Spleen (tissue), 11 donors: ENCODE data around the gene PHC2. TPM values are rescaled to one million over a fixed set of nuclear protein-coding genes. Genes with fewer than 3 reads are reported as not detected.

ENCODE experiments used
- DNase-seq: peaks from one replicate; pipeline ENCODE4 v3.0.0-alpha.2; 2020
- H3K27ac ChIP-seq, 8 donors: fragments of 200-600 bp; sonication (generic) in 7 of 8; 1 replicate in 4 of 8; 2 replicates in 4 of 8; pipeline versions ENCODE4 v1.5.0 to v1.8.0; 2016 to 2021; ENCODE audit warnings: inconsistent platforms in 4 of 8, mild to moderate bottlenecking in 4 of 8, moderate library complexity in 1 of 8
- H3K27me3 ChIP-seq, 7 donors: fragments of 200-600 bp; sonication (generic) in 6 of 7; replicated peaks in 1 of 7; 1 replicate in 4 of 7; 2 replicates in 3 of 7; pipeline versions ENCODE4 v1.5.0 to v1.8.0; 2016 to 2021; ENCODE audit warnings: inconsistent platforms in 3 of 7, mild to moderate bottlenecking in 1 of 7
- H3K36me3 ChIP-seq, 6 donors: fragments of 200-600 bp; sonication (generic) in 5 of 6; 1 replicate in 4 of 6; 2 replicates in 2 of 6; pipeline versions ENCODE4 v1.5.0 to v1.8.0; 2016 to 2021; ENCODE audit warnings: inconsistent platforms in 2 of 6
- H3K4me1 ChIP-seq, 6 donors: fragments of 200-600 bp; sonication (generic) in 5 of 6; 1 replicate in 3 of 6; 2 replicates in 3 of 6; pipeline versions ENCODE4 v1.5.0 to v1.8.0; 2016 to 2021; ENCODE audit warnings: inconsistent platforms in 3 of 6
- H3K4me3 ChIP-seq, 8 donors: fragments of 200-600 bp; sonication (generic) in 7 of 8; 1 replicate in 4 of 8; 2 replicates in 4 of 8; pipeline versions ENCODE4 v1.5.0 to v1.8.0; 2016 to 2021; ENCODE audit warnings: inconsistent platforms in 4 of 8, mild to moderate bottlenecking in 4 of 8, moderate library complexity in 2 of 8
- H3K9me3 ChIP-seq, 8 donors: fragments of 200-600 bp; sonication (generic) in 7 of 8; 1 replicate in 4 of 8; 2 replicates in 4 of 8; pipeline versions ENCODE4 v1.5.0 to v1.8.0; 2016 to 2021; ENCODE audit warnings: inconsistent platforms in 4 of 8
- CTCF ChIP-seq, 11 experiments: fragments of 200-600 bp in 7 of 11; fragments of 450-650 bp in 4 of 11; sonication (generic) in 4 of 11; IDR thresholded peaks in 8 of 11; conservative IDR thresholded peaks in 3 of 11; 1 replicate in 7 of 11; 2 replicates in 4 of 11; pipeline versions ENCODE4 v1.4.0 to v1.8.0; 2016 to 2021; ENCODE audit warnings: antibody characterized with exemption in 11 of 11, inconsistent platforms in 4 of 11, mild to moderate bottlenecking in 1 of 11
- POLR2A ChIP-seq, 3 donors: fragments of 450-650 bp; IDR thresholded peaks; one replicate each; pipeline ENCODE4 v1.5.1; 2017; ENCODE audit warnings: antibody characterized with exemption in 3 of 3, mild to moderate bottlenecking in 1 of 3
- POLR2AphosphoS5 ChIP-seq, 3 donors: sonication (generic); formaldehyde crosslinking; IDR thresholded peaks; one replicate each; pipeline ENCODE4 v1.5.1; 2017; ENCODE audit warnings: antibody characterized with exemption in 3 of 3
- WGBS, 5 donors: extraction: QIAGEN DNeasy Blood & Tissue Kit in 3 of 5; methylation state at CpG; one replicate each; pipeline versions ENCODE4 v1.1.5 to v1.1.7; 2013 to 2018; 5-methylcytosine and 5-hydroxymethylcytosine counted together
- intact Hi-C: fragments of 100-400 bp; cut with DNase I; formaldehyde crosslinking; loops from one replicate; pipeline ENCODE4 v1.15.0; 2023; ENCODE audit warnings: low total_unique reads
- polyA plus RNA-seq, 3 donors: library from polyadenylated mRNA; stranded (reverse); fragments of 200-250 nt; gene quantifications; one replicate each; pipeline ENCODE4 v1.2.1, GENCODE V29; 2013
- total RNA-seq, 7 donors: library from RNA; depleted of rRNA in 3 of 7; stranded (reverse); fragments of >200 nt in 3 of 7; fragmentation: NEBNext Ultra II Directional in 4 of 7; extraction: Animal tissue kit (Norgen Biotek cat#: 25700) in 4 of 7; gene quantifications; one replicate each; pipeline versions ENCODE4 v1.1.0 to v1.2.1, GENCODE V29; 2016 to 2021
- donor health status: healthy with polysubstance abuse.
- donor health status: DM: no; HTN: no; CAD: no; lungs with moderate emphysema.
- donor health status: DM: no; HTN: no; CAD: no.
- donor health status: Bipolar disorder and iron deficiency.
- donor health status: healthy.
- donor health status: DM: no; HTN: no; CAD: no.
- donor health status: DM: yes; HTN: yes; CAD: no.

The PHC2 gene
- total and polyA plus RNA-seq, 10 donors, result 51.1 to 272 (median 136) TPM

GRCh38 chr1:33336580-33336979 is 94.3 kb downstream of the PHC2 start:
- intact Hi-C loops, result no loop called here

GRCh38 chr1:33335020-33335419 is 95.9 kb downstream of the PHC2 start:
- Histone ChIP-seq H3K4me3 (peak overlapping the region in 1 of 8 donors; percentile 38), H3K9me3 (no peaks in the 10 kb centered on the region), H3K27ac (peak overlapping the region in 7 of 8 donors; percentile 9 to 99 (median 98)), H3K4me1 (peaks cover 46 to 100% (median 84%) of the 10 kb centered on the region in 6 donors), H3K27me3 (no peaks in the 10 kb centered on the region), H3K36me3 (peaks cover 0 to 68% (median 38%) of the 10 kb centered on the region in 6 donors)
- 22 to 35% (median 32%) methylated on average over 4 of the region's 4 CpGs for WGBS, 5 donors
- TF ChIP-seq POLR2AphosphoS5 (IDR thresholded peaks at IDR 0.05), result peak in 1 of 3 donors; percentile 86
- no peak for TF ChIP-seq POLR2A (IDR thresholded peaks at IDR 0.05)
- peak; percentile 71 for DNase-seq
- intact Hi-C loops, result no loop called here

More at GRCh38 chr1:33336580-33336979, 94.3 kb downstream of the PHC2 start:
- no peaks in the 10 kb centered on the region for H3K9me3 ChIP-seq
- 69 to 92% (median 77%) methylated on average over 9 of the region's 9 CpGs for WGBS, 5 donors
- peak overlapping the region in 6 of 8 donors; percentile 35 to 99 (median 98) for H3K27ac ChIP-seq
- DNase-seq, result peak; percentile 9
- TF ChIP-seq POLR2A (IDR thresholded peaks at IDR 0.05) (no peak), POLR2AphosphoS5 (IDR thresholded peaks at IDR 0.05) (peak in 1 of 3 donors; percentile 18), CTCF (IDR thresholded peaks at IDR 0.05 in 8 of 11, conservative IDR thresholded peaks at IDR 0.05 in 3 of 11) (no peak)
- H3K36me3 ChIP-seq, result peaks cover 0 to 68% (median 22%) of the 10 kb centered on the region in 6 donors
- peaks cover 51 to 100% (median 95%) of the 10 kb centered on the region in 6 donors for H3K4me1 ChIP-seq
- H3K4me3 ChIP-seq, result no peak overlapping the region
- no peaks in the 10 kb centered on the region for H3K27me3 ChIP-seq

- 53 to 72% (median 58%) methylated on average over 17 of the region's 17 CpGs for WGBS, 5 donors
- intact Hi-C loops, result no loop called here
- Histone ChIP-seq H3K36me3 (peaks cover 5 to 75% (median 46%) of the 10 kb centered on the region in 6 donors), H3K27me3 (no peaks in the 10 kb centered on the region), H3K4me1 (peaks cover 39 to 100% (median 78%) of the 10 kb centered on the region in 6 donors), H3K27ac (peak overlapping the region; percentile 9 to 99 (median 92)), H3K9me3 (no peaks in the 10 kb centered on the region), H3K4me3 (peak overlapping the region in 1 of 8 donors; percentile 38)
- DNase-seq, result peak; percentile 77
- no peak for TF ChIP-seq CTCF (IDR thresholded peaks at IDR 0.05 in 8 of 11, conservative IDR thresholded peaks at IDR 0.05 in 3 of 11)
- TF ChIP-seq POLR2A (IDR thresholded peaks at IDR 0.05), result no peak
- peak; percentile 55 to 82 (median 70) for TF ChIP-seq POLR2AphosphoS5 (IDR thresholded peaks at IDR 0.05)
Measured at GRCh38 chr1:33334081-33334552, 96.8 kb downstream of the PHC2 start.

- no peaks in the 10 kb centered on the region for H3K27me3 ChIP-seq
- H3K27ac ChIP-seq, result peak overlapping the region in 5 of 8 donors; percentile 9 to 99 (median 98)
- 81 to 93% (median 87%) methylated on average over 5 of the region's 5 CpGs for WGBS, 5 donors
- intact Hi-C loops, result no loop called here
- peaks cover 12 to 87% (median 59%) of the 10 kb centered on the region in 6 donors for H3K36me3 ChIP-seq
- DNase-seq, result peak; percentile 20
- H3K9me3 ChIP-seq, result no peaks in the 10 kb centered on the region
- H3K4me3 ChIP-seq, result no peak overlapping the region
- H3K4me1 ChIP-seq, result peaks cover 32 to 100% (median 79%) of the 10 kb centered on the region in 6 donors
- no peak for TF ChIP-seq POLR2AphosphoS5 (IDR thresholded peaks at IDR 0.05)
- TF ChIP-seq CTCF (IDR thresholded peaks at IDR 0.05 in 8 of 11, conservative IDR thresholded peaks at IDR 0.05 in 3 of 11), result no peak
- no peak for TF ChIP-seq POLR2A (IDR thresholded peaks at IDR 0.05)
Measured at GRCh38 chr1:33332881-33333280, 98.0 kb downstream of the PHC2 start.
